Ishikawa (cell line): ENCODE data around the gene NLGN1.

Experiments used
- CEBPB ChIP-seq: IDR thresholded peaks from 2 replicates; pipeline ENCODE4 v1.6.1; 2012
- CREB1 ChIP-seq: IDR thresholded peaks from 2 replicates; pipeline ENCODE4 v1.6.1; 2012; ENCODE audit warnings: low read depth
- EGR1 ChIP-seq: IDR thresholded peaks from 2 replicates; pipeline ENCODE4 v1.6.1; 2012
- EP300 ChIP-seq: IDR thresholded peaks from 2 replicates; pipeline ENCODE4 v1.6.1; 2012; ENCODE audit warnings: borderline replicate concordance
- FOXM1 ChIP-seq: IDR thresholded peaks from 2 replicates; pipeline ENCODE4 v1.6.1; 2012; ENCODE audit warnings: low read depth, borderline replicate concordance
- MAX ChIP-seq: IDR thresholded peaks from 2 replicates; pipeline ENCODE4 v1.6.1; 2012
- NFIC ChIP-seq: IDR thresholded peaks from 2 replicates; pipeline ENCODE4 v1.6.1; 2012
- RAD21 ChIP-seq: IDR thresholded peaks from 2 replicates; pipeline ENCODE4 v1.6.1; 2012; ENCODE audit warnings: low read depth
- REST ChIP-seq: IDR thresholded peaks from 2 replicates; pipeline ENCODE4 v1.6.1; 2012; ENCODE audit warnings: low read depth, mild to moderate bottlenecking
- TAF1 ChIP-seq: IDR thresholded peaks from 2 replicates; pipeline ENCODE4 v1.6.1; 2012; ENCODE audit warnings: low read depth, mild to moderate bottlenecking
- TCF12 ChIP-seq: IDR thresholded peaks from 2 replicates; pipeline ENCODE4 v1.6.1; 2012; ENCODE audit warnings: low read depth
- TEAD4 ChIP-seq: IDR thresholded peaks from 2 replicates; pipeline ENCODE4 v1.6.1; 2012
- USF1 ChIP-seq: IDR thresholded peaks from 2 replicates; pipeline ENCODE4 v1.6.1; 2012
- YY1 ChIP-seq: IDR thresholded peaks from 2 replicates; pipeline ENCODE4 v1.6.1; 2012; ENCODE audit warnings: low read depth
- ZBTB7A ChIP-seq: IDR thresholded peaks from 2 replicates; pipeline ENCODE4 v1.6.1; 2012; ENCODE audit warnings: low read depth

The NLGN1 gene

GRCh38 chr3:174302746-174303315 lies 905.3 kb downstream of the NLGN1 start:
- no peak for TF ChIP-seq USF1
- TF ChIP-seq MAX, result no peak
- no peak for TF ChIP-seq REST
- no peak for TF ChIP-seq TAF1
- TF ChIP-seq TCF12, result no peak
- no peak for TF ChIP-seq YY1
- TF ChIP-seq TEAD4, result no peak
- TF ChIP-seq NFIC, result no peak
- TF ChIP-seq EP300, result no peak
- TF ChIP-seq RAD21, result no peak
- no peak for TF ChIP-seq EGR1
- no peak for TF ChIP-seq ZBTB7A
- no peak for TF ChIP-seq CREB1
- TF ChIP-seq FOXM1, result no peak
- no peak for TF ChIP-seq CEBPB

GRCh38 chr3:174303907-174304560 lies 906.5 kb downstream of the NLGN1 start:
- TF ChIP-seq ZBTB7A, result no peak
- no peak for TF ChIP-seq CEBPB
- TF ChIP-seq MAX, result no peak
- TF ChIP-seq EP300, result no peak

GRCh38 chr3:174308736-174309135 lies 911.2 kb downstream of the NLGN1 start:
- no peak for TF ChIP-seq TEAD4
- TF ChIP-seq EP300, result no peak
- no peak for TF ChIP-seq REST

GRCh38 chr3:174310475-174310983 lies 913.0 kb downstream of the NLGN1 start:
- TF ChIP-seq YY1, result no peak
- no peak for TF ChIP-seq RAD21
- TF ChIP-seq REST, result no peak

- TF ChIP-seq ZBTB7A (no peak), CEBPB (no peak), FOXM1 (no peak), TEAD4 (no peak), EGR1 (no peak), RAD21 (no peak), YY1 (no peak), NFIC (no peak), MAX (no peak), TAF1 (no peak), TCF12 (no peak), EP300 (no peak), REST (no peak), CREB1 (no peak), USF1 (no peak)
Measured at GRCh38 chr3:174315225-174315624, 917.7 kb downstream of the NLGN1 start.
